Measurements from ENCODE around the gene PAQR9.

DNA sequence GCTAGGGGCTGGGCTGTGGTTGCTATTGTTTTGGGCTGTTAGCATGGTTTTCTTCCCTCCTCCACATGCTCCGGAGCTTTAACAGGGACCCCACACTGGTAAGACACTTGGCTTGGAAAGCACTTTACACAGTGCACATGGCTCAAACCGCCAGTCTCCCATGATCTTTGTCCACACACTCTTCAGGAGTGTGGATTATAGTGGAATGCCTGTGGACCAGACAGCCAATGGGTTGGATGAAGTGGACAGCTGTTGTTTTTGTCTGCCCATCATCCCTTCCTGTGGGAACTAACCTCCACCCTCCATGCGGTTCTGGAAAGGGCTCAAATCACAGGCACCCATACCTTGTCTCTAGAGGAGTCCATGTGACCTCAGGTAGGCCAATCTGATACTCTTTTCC, 10.0 kb downstream of the PAQR9 start:
- TF ChIP-seq, protein P1, sequence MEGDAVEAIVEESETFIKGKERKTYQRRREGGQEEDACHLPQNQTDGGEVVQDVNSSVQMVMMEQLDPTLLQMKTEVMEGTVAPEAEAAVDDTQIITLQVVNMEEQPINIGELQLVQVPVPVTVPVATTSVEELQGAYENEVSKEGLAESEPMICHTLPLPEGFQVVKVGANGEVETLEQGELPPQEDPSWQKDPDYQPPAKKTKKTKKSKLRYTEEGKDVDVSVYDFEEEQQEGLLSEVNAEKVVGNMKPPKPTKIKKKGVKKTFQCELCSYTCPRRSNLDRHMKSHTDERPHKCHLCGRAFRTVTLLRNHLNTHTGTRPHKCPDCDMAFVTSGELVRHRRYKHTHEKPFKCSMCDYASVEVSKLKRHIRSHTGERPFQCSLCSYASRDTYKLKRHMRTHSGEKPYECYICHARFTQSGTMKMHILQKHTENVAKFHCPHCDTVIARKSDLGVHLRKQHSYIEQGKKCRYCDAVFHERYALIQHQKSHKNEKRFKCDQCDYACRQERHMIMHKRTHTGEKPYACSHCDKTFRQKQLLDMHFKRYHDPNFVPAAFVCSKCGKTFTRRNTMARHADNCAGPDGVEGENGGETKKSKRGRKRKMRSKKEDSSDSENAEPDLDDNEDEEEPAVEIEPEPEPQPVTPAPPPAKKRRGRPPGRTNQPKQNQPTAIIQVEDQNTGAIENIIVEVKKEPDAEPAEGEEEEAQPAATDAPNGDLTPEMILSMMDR (optimal IDR thresholded peaks at IDR 0.05 in 1 of 3, IDR thresholded peaks at IDR 0.05 in 1 of 3, conservative IDR thresholded peaks at IDR 0.05 in 1 of 3; ENCODE audit: extremely low read depth in 1 of 3, insufficient read depth in 2 of 3, low read length in 3 of 3), result no peak
- no peak for TF ChIP-seq EZH2 (IDR thresholded peaks at IDR 0.05; ENCODE audit: low read length)

Measured in keratinocyte (primary cell).